ENCODE measurements around the gene IRF7. TPM values are rescaled to one million over a fixed set of nuclear protein-coding genes. Genes with fewer than 3 reads are reported as not detected.

IRF7 gene
- total RNA-seq, 1 experiment from 2014 or later: 23.2 TPM

DNA sequence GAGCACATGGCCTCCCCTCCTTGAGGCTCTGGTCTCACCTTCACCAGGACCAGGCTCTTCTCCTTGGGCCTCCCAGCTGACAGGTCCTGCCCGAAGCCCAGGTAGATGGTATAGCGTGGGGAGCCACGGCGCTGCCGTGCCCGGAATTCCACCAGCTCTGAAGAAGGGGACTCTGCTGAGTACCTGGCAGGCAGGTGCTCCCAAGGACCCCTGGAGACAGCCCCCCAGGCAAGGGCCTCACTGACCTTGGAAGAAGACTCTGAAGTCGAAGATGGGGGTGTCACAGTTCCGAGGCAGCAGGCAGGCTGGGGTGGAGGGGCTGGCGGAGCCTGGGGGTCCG, 2.8 kb downstream of the IRF7 start:
- in situ Hi-C loops (cut with HindIII; ENCODE audit: low pct_unique_long_range_greater_than_20kb, low sequenced_read_pairs): no loop called here
- DNase-seq (ENCODE audit: low read depth): peak; percentile 12

DNA sequence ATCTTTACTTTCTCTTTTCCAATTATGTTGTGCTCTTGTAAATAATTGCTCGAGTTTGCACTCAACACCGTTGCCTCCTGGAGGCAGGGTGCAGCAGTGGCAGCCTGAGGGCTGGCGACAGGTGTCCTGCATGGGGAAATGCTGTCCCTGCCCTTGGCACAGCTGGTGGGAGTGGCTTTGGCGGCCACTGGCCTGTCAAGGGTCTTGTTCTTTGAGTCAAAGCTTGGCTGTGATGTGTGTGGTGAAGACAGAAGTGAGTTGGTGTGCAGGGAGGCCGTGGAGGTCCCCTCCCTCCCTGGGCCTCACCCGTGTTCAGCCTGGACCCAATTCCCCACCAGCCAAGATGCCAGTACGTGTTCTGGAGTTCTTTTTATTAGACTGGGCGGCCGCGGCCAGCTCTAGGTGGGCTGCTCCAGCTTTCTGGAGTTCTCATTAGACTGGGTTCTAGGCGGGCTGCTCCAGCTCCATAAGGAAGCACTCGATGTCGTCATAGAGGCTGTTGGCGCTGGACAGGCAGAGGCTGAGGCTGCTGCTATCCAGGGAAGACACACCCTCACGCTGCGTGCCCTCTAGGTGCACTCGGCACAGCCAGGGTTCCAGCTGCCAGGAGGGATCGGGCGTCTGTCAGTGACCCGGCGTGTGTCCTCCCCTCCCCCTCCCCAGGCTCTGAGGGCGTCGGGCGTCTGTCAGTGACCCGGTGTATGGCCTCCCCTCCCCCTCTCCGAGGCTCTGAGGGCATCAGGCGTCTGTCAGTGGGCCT, 3.4 kb downstream of the IRF7 start:
- DNase-seq (ENCODE audit: low read depth): peak; percentile 31
- in situ Hi-C loops (cut with HindIII; ENCODE audit: low pct_unique_long_range_greater_than_20kb, low sequenced_read_pairs): no loop called here

DNA sequence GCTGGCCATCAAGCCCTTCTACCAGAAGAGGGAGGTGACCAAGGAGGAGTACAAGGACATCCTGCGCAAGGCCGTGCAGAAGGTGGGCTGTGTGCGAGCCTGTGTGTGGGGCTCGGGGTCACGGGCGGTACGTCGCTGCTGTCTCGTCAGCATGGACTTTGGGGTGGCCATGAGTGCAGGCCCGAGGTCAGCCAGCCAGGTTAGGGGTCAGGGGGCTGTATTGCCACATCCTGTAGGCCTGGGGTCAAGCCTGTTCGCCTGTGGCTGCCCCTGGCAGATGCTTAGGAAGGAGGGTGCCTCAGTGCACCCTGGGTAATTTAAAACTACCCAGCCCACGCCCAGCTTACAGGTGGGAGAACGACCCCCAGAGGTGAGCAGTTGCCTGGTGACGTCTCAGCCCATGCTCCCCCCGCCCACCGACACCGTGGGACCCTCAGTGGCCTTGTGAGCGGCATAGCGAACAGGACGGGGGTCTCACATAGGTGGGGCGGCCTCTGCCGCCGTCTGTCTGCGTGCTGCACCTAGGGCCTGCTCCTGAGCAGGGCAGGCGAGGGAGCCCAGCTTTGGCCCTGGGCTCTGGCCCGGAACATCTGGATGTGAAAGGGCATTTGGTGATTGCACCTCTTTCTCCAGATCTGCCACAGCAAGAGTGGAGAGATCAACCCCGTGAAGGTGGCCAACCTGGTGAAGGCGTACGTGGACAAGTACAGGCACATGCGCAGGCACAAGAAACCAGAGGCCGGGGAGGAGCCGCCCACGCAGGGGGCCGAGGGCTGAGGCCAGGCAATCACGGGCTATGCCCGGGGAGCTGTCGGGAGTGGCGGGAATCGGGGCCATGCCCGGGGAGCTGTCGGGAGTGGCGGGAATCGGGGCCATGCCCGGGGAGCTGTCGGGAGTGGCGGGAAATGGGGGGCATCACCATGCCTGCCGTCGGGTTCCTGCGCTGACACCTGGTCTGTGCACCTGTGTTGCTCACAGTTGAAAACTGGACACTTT, 4.5 kb downstream of the IRF7 start:
- in situ Hi-C loops (cut with HindIII; ENCODE audit: low pct_unique_long_range_greater_than_20kb, low sequenced_read_pairs): no loop called here

DNA sequence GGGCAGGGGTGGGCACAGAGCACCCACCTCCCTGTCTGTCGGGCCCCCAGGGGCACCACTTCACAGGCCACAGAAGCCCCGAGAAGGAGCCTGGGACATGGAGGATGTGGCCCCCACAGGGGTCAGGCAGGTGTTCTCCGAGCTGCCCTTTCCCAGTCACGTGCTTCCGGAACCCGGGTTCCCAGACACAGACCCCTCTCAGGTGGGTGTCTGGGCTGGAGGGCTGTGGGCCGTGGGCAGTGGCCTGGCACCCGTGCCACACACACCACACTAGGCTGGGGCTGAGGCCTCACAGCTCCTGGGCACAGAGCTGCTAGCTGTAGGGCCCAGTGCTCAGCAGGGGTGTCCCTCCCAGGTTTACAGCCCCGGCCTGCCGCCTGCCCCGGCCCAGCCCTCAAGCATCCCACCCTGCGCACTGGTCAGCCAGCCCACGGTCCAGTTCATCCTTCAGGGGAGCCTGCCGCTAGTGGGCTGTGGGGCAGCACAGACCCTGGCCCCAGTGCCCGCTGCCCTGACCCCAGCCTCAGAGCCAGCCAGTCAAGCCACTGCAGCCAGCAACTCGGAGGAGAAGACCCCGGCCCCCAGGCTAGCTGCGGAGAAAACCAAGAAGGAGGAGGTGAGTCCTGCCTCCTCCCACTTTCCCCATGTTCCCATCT, 5.5 kb downstream of the IRF7 start:
- in situ Hi-C loops (cut with HindIII; ENCODE audit: low pct_unique_long_range_greater_than_20kb, low sequenced_read_pairs): no loop called here
- DNase-seq (ENCODE audit: low read depth): no peak

More for the DNA sequence above, 4.5 kb downstream of the IRF7 start:
- DNase-seq (ENCODE audit: low read depth): no peak

DNA sequence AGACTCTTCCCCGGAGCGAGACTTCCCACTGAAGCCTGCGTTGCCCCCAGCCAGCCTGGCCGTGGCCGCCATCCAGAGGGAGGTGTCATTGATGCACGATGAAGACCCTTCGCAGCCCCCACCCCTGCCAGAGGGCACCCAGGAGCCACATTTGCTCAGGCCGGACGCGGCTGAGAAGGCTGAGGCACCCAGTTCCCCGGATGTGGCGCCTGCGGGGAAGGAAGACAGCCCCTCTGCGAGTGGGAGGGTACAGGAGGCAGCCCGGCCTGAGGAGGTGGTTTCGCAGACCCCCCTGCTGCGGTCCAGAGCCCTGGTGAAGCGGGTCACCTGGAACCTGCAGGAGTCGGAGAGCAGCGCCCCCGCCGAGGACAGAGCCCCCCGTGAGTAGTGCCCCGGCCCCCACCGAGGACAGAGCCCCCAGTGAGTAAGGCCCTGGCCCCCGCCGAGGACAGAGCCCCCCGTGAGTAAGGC, 6.4 kb downstream of the IRF7 start:
- in situ Hi-C loops (cut with HindIII; ENCODE audit: low pct_unique_long_range_greater_than_20kb, low sequenced_read_pairs): no loop called here
- DNase-seq (ENCODE audit: low read depth): no peak

DNA sequence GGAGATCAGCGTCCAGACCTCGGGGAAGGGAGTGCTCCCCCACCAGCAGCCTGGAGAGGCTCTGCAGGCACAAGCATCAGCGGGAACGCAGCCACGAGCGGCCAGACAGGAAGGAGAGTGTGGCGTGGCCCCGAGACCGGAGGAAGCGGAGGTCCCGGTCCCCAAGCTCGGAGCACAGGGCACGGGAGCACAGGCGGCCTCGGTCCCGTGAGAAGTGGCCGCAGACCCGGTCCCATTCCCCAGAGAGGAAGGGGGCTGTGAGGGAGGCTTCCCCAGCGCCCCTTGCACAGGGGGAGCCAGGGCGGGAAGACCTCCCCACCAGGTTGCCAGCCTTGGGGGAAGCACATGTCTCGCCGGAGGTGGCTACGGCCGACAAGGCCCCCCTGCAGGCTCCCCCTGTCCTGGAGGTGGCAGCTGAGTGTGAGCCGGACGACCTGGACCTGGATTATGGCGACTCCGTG, 6.9 kb downstream of the IRF7 start:
- in situ Hi-C loops (cut with HindIII; ENCODE audit: low pct_unique_long_range_greater_than_20kb, low sequenced_read_pairs): no loop called here
- no peak for DNase-seq (ENCODE audit: low read depth)

DNA sequence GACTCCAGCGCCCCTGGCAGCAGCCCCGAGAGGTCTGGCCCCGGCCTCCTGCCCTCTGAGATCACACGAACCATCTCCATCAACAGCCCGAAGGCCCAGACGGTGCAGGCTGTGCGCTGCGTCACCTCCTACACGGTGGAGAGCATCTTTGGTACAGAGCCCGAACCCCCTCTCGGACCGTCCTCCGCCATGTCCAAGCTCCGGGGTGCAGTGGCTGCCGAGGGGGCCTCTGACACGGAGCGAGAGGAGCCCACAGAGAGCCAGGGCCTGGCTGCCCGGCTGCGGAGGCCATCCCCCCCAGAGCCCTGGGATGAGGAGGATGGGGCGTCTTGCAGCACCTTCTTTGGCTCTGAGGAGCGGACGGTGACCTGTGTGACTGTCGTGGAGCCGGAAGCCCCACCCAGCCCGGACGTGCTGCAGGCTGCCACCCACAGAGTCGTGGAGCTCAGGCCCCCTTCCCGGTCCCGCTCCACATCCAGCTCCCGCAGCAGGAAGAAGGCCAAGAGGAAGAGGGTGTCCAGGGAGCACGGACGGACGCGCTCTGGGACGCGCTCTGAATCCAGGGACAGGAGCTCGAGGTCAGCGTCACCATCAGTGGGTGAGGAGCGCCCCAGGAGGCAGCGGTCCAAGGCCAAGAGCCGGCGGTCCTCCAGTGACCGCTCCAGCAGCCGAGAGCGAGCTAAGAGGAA, 7.6 kb downstream of the IRF7 start:
- no peak for DNase-seq (ENCODE audit: low read depth)
- in situ Hi-C loops (cut with HindIII; ENCODE audit: low pct_unique_long_range_greater_than_20kb, low sequenced_read_pairs): no loop called here

DNA sequence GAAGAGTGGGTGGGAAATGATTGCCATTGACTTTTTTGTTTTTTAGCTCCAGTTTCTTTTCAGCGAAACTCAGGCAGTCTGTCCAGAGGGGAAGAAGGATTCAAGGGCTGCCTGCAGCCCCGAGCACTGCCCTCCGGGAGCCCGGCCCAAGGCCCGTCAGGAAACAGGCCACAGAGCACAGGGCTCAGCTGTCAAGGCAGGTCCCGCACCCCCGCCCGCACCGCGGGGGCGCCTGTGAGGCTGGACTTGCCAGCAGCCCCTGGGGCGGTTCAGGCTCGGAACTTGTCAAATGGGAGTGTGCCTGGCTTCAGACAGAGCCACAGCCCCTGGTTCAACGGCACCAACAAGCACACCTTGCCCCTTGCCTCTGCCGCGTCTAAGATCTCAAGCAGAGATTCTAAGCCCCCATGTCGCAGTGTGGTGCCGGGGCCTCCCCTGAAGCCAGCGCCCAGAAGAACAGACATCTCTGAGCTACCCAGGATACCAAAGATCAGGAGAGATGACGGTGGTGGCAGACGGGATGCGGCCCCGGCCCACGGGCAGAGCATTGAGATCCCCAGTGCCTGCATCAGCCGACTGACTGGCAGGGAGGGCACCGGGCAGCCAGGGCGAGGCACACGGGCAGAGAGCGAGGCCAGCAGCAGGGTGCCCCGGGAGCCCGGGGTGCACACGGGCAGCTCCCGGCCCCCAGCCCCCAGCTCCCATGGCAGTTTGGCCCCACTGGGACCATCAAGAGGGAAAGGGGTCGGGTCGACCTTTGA, 8.6 kb downstream of the IRF7 start:
- in situ Hi-C loops (cut with HindIII; ENCODE audit: low pct_unique_long_range_greater_than_20kb, low sequenced_read_pairs): no loop called here
- DNase-seq (ENCODE audit: low read depth): no peak

DNA sequence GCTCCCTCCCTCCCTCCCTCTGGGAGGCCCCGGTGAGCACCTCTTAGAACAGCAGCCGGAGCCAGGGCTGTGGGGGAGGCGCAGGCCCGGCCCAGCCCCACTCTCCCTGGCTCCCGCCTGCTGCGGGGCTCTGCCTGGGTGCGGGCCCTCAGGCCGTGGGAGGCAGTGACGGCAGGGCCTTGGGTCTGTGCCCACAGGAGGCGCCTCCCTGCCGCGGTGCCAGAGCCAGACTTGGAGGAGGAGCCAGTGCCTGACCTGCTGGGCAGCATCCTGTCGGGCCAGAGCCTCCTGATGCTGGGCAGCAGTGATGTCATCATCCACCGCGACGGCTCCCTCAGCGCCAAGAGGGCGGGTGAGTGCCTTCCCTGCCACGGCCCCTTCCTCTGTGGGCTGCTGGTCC, 9.5 kb downstream of the IRF7 start:
- in situ Hi-C loops (cut with HindIII; ENCODE audit: low pct_unique_long_range_greater_than_20kb, low sequenced_read_pairs): no loop called here
- peak; percentile 13 for DNase-seq (ENCODE audit: low read depth)

DNA sequence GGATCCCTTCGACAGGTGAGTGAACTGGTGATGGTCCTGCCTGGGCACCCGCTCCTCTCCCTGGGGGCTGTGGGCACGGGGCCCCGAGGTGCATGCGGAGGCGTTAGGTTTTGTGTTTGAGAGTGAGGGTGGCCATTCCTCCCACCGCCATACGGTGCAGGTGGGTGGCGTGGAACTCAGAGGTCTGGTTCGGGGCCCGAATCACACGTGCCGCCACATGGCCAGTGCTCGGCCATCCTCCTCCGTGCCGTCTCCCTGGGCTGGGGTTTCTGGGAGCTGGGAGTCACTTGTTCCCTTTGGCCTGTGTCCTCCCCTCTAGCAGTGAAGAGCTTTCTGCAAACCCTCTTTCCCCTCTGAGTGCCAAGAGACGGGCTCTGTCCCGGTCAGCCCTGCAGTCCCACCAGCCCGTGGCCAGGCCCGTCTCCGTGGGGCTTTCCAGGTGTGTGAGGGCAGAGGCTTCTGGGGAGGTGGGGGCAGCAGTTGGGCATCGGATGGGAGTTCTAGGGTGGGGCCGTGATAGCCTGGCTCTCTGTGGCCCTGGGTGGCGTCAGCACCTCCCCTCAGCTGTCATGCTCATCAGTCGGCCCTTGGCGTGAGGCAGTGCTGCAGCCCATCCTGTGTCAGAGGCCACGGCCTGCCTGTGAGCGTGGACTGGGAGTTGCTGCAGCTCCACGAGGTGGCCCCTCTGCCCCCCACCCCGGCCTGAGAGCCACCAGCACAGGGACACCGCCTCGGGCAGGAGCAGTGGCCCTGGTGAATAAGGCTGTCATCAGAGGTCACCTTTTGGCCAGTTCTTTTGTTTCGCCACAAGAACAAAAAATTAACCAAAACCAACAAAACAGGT, 10.2 kb downstream of the IRF7 start:
- in situ Hi-C loops (cut with HindIII; ENCODE audit: low pct_unique_long_range_greater_than_20kb, low sequenced_read_pairs): no loop called here
- DNase-seq (ENCODE audit: low read depth): no peak

DNA sequence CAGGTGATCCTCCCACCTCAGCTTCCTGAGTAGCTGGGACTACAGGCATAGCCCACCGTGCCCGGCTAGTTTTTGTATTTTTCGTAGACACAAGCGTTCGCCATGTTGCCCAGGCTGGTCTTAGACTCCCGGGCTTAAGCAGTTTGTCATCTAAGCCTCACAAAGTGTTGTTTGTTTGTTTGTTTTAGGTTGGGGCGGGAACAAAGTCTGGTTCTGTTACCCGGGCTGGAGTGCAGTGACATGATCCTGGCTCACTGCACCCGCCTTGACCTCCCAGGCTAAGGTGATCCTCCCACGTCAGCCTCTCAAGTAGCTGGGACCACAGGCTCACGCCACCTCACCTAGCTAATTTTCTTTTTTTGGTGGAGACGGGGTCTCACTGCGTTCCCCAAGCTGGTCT, 12.6 kb downstream of the IRF7 start:
- no peak for DNase-seq (ENCODE audit: low read depth)
- in situ Hi-C loops (cut with HindIII; ENCODE audit: low pct_unique_long_range_greater_than_20kb, low sequenced_read_pairs): no loop called here

DNA sequence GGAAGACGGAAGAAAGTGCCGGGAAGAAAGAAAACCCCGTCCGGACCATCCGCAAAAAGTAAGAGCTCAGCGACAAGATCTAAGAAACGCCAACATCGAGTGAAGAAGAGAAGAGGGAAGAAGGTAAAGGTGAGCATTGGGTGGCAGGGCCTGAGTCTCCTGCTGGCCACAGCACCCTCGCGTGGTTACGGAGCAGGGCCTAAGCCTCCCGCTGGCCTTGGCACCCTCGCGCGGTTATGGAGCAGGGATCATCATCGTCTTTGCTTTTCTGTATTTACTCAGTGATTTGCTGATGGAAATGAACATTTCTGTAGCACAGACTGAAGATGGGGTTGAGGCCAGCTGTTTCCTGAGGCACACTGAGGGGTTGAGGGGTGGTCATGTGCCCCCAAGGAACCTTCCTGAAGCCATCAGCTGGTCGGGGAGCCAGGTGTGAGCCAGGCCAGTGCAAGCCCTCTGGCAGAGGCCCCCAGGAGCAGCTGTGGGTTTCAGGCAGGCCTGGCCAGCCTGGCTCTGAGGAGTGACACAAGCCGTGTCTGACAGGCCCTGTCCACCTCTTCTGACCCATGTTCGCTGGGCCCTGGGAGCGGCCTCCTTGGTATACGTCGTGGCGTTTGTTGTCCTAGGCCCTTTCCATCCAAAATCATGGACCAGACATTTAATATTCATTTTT, 14.0 kb downstream of the IRF7 start:
- DNase-seq (ENCODE audit: low read depth): no peak
- in situ Hi-C loops (cut with HindIII; ENCODE audit: low pct_unique_long_range_greater_than_20kb, low sequenced_read_pairs): no loop called here

DNA sequence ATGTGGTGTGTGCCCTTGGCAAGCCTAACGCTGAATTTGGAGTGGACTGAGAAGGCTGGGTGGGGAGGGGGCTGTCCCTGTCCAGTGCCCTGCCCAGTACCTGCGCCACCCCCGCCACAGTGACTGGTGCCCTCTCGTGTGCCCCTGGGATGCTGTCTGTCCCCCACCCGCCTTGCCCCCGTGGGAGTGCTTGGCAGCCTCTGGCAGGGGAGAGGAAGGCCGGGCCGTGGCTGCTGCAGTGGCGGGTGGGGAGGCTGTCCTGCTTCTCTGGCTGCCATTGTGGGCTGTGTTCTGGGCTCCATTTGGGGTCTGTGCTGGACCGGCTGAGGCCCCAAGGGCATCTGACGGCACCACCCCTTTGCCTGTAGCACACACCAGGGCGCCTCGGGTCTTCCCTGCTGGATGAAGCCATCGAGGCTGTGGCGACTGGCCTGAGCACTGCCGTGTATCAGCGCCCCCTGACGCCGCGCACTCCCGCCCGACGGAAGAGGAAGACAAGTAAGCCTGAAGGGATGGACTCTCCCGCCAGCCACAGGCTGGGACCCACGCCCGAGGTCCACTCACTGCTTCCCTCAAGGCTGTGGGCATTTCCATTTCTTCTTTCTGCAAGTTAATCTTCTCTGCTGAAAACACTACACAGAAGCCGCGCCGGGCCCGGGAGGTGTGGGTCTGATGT, 17.6 kb downstream of the IRF7 start:
- in situ Hi-C loops (cut with HindIII; ENCODE audit: low pct_unique_long_range_greater_than_20kb, low sequenced_read_pairs): no loop called here
- DNase-seq (ENCODE audit: low read depth): no peak

DNA sequence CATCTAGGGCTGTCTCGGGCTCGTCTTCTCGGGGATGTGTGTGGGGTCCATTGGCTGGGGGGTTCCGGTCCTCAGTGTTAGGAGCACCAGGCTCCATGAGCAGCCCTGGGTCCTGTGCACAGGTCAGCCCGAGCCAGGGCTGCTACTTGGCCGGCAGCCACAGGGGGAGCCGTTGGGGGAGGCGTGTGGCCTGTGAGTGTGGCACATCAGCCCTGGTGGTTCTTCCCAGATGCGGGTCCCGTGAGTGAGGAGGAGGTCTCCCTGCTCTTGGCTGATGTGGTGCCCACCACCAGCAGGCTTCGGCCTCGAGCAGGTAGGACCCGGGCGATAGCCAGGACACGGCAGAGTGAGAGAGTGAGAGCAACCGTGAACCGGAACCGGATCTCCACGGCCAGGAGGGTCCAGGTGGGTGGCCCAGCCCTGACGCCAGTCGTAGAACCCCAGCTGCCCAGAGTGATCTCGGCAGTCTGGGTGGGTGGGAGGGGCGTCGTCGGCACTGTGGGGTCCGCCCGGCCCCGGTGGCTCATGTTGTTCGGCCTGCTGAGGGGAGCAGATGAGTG, 18.5 kb downstream of the IRF7 start:
- DNase-seq (ENCODE audit: low read depth): no peak
- in situ Hi-C loops (cut with HindIII; ENCODE audit: low pct_unique_long_range_greater_than_20kb, low sequenced_read_pairs): no loop called here

DNA sequence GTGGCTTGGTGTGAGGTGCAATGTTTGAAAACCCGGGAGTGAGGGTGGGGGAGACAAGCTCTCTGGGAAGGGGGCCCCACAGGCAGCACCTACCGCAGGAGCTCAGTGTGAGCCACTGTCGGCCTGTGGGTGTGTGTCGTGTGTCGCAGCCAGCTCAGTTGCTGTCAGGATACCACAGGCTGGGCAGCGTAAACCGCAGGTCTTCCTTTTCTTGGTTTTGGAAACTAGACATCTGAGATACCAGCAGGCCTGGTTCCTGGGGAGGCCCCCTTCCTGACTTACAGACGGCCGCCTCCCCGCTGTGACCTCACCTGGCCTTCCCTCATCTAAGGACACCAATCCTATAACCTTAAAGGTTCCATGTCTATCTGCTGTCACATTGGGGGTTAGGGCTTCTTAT, 19.4 kb downstream of the IRF7 start:
- DNase-seq (ENCODE audit: low read depth): no peak
- in situ Hi-C loops (cut with HindIII; ENCODE audit: low pct_unique_long_range_greater_than_20kb, low sequenced_read_pairs): no loop called here
